NAMALWA (cell line): ENCODE results near the gene ATP6AP1.
"Not testable (repeated sequence)": the region's sequence is repeated elsewhere in the genome, so short reads cannot be mapped to it uniquely, and the experiment has no call there.

Experiments used
- DNase-seq: peaks from one replicate; pipeline ENCODE4 v3.0.0-alpha.2; 2015; ENCODE audit warnings: low spot score

Gene ATP6AP1

GRCh38 chrX:154428176-154429171 is at the start of gene ATP6AP1:
TSS of gene ATP6AP1 (plus strand) at chrX:154428677. CDS start at chrX:154428693, 16 bp downstream.
- DNase-seq = peak; percentile 90

DNA sequence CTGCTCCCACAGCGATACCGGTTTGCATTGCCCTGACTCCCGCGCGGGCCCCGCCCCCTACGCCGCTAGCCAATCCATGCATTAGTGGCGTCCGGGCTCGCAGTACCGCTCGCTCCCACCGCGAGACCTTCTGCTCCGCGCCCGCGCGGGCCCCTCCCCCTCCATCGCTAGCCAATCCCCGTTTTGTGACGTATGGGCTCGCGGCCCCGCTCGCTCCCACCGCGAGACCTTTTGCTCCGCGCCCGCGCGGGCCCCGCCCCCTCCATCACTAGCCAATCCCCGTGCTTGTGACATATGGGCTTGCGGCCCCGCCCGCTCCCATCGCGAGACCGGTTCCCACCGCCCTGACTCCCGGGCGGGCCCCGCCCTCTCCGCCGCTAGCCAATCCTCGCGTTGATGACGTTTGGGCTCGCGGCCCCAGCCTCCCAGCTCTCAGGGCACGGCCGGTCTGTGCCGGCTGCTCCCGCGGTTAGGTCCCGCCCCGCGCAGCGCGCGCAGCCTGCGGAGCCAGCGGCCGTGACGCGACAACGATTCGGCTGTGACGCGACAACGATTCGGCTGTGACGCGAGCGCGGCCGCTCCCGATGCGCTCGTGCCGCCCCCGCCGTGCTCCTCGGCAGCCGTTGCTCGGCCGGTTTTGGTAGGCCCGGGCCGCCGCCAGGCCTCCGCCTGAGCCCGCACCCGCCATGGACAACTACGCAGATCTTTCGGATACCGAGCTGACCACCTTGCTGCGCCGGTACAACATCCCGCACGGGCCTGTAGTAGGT is 49.5 kb upstream of the ATP6AP1 start, which contains the start of gene EMD:
Gene EMD, plus strand, starts transcription at position 497 of the 770 bp plus-strand sequence. Its CDS starts 190 bp downstream, at position 687.
- DNase-seq = peak; percentile 97

DNA sequence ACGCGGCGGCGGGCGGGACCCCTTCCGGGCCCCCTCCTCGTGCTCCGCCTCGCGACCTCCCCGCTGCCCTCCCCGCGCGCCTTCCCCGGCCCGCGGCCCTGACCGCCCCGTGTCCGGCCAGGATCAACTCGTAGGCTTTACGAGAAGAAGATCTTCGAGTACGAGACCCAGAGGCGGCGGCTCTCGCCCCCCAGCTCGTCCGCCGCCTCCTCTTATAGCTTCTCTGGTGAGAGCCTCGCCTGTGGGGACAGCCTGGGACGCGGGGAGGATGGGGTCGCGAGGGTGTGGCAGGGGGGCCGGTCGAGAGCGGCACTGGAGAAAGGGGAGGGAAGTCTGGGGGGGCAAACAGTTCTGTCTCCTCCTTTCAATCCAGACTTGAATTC is 48.9 kb upstream of the ATP6AP1 start:
- no peak for DNase-seq

- no peak for DNase-seq
Observed at GRCh38 chrX:154380153-154380552, 48.3 kb upstream of the ATP6AP1 start.

DNA sequence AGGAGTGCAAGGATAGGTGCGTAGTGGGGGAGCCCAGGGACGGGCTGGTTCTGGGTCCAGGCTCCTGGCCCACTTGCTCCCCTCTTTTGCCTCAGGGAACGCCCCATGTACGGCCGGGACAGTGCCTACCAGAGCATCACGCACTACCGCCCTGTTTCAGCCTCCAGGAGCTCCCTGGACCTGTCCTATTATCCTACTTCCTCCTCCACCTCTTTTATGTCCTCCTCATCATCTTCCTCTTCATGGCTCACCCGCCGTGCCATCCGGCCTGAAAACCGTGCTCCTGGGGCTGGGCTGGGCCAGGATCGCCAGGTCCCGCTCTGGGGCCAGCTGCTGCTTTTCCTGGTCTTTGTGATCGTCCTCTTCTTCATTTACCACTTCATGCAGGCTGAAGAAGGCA is 47.7 kb upstream of the ATP6AP1 start:
- DNase-seq = no peak

GRCh38 chrX:154381271-154381670 is 47.2 kb upstream of the ATP6AP1 start:
- no peak for DNase-seq

DNA sequence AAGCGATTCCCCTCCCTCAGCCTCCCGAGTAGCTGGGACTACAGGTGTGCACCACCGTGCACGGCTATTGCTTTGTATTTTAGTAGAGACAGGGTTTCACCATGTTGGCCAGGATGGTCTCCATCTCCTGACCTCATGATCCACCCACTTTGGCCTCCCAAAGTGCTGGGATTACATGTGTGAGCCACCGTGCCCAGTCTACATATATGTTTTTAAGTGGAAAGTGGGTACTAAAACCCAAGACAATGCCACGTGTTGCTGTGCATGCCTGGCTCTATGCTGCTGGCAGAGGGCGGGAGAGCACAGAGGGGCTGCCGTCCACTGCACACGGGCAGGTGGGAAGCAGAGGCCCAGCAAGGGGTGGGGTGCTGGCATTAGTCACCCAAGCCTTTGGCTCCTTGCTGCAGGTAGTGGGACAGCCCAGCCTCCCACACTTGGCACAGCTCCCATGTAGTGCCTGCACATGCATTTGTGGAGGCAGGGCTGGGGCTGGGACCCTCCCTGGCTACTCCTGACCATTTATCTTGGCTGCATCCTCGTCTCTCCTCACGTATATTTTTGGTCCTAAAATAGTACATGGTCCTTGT is 45.9 kb upstream of the ATP6AP1 start:
- DNase-seq = no peak

GRCh38 chrX:154383359-154384283 is 44.9 kb upstream of the ATP6AP1 start:
- no peak for DNase-seq

GRCh38 chrX:154384284-154384892 is 44.1 kb upstream of the ATP6AP1 start:
- no peak for DNase-seq

DNA sequence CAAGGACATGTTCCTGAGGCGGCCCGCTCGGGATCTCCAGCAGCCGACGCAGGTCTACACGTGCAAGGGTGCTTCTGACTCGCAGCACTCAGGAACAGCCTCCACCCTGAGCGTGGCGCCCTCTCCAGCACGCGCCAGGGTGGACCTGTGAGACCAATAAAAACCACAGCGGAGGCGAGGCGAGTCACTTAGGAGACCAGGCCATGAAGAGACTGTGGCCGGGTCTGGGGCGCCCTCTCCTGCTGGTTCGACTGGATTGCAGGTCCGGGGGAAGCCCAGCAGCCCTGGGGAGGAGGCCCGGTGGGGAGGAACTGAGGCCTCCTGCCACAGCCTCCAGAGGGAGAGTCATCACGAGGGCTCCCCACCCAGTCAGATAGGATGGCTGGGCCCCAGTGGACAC is 40.4 kb upstream of the ATP6AP1 start:
- not testable (repeated sequence) for DNase-seq

GRCh38 chrX:154388649-154389048 is 39.8 kb upstream of the ATP6AP1 start:
- not testable (repeated sequence) for DNase-seq

GRCh38 chrX:154389812-154390747 is 38.4 kb upstream of the ATP6AP1 start:
- not testable (repeated sequence) for DNase-seq

GRCh38 chrX:154396363-154396762 is 32.1 kb upstream of the ATP6AP1 start:
- not testable (repeated sequence) for DNase-seq

DNA sequence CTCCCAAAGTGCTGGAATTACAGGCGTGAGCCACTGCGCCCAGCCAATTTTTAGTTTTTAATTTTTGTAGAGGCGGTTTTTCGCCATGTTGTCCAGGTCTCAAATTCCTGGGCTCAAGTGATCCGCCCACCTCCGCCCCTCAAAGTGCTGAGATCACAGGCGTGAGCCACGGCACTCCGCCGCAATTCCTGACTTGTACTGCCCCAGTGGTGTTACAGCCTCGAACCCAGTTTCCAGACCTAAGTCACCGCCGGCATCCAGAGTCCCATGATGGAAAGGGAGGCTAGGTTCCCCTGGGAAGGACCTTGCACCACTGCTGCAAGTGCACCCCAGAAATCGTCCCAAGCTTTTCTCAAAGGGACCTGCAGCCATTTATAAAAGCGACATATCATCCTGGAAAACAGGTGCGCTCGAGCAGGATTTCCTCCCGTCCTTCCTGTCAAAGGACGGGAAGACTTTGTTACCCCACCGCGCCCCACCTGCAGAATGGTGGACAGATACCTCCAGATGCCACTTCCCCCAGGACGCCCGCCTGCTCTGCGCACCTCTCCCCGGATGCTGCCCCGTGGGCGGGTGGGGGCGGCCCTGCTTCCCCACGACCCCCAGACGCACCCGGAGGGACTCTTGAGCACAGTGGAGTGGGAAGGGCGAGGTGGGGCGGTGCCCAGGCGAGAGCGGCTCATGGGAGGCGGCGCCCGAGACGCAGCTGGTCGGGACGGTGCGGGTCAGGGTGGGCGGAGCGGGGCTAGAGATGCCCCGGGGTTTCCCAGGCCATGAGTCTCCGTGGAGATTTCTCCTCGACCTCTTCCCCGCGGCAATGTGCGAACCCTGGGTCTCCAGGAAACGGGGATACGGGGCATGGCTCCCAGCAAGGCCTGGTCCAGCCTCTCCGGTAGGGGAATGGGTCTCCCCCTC is 31.2 kb upstream of the ATP6AP1 start:
- peak; percentile 68 for DNase-seq

DNA sequence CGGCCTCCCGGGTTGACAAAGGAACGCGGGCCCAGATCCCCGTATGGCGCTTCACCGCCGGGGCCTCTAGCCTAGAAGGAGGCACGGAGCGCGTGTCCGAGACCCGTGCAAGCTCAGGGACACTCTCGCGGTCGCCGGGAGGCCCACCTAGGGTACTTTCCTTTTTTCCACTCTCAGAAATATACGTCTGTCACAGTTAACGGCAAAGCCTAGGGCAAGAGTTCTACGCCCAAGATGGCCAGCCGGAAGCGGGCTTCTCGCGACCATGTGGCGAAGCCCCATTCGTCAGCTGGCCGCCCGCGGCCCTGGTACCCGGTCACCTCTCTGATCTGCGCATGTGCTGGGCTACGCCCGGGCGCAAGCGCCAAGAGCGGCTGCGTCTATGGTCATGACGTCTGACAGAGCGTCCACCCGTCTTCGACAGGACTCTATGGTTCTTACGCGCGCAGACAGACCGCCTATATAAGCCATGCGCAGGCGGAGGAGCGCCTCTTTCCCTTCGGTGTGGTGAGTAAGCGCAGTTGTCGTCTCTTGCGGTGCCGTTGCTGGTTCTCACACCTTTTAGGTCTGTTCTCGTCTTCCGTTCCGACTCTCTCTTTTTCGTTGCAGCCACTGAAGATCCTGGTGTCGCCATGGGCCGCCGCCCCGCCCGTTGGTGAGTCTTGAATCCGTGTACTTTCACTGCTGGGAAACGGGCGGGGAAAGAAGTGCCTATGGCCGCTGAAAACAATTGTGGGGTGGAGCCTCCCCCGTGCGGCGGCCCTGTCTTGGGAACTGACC is 30.4 kb upstream of the ATP6AP1 start, which contains the start of gene RPL10:
Gene RPL10, plus strand, starts transcription at position 490 of the 780 bp plus-strand sequence. Its CDS starts 143 bp downstream, at position 633.
- DNase-seq = peak; percentile 94

- DNase-seq = peak; percentile 80
Observed at GRCh38 chrX:154398668-154399526, 29.6 kb upstream of the ATP6AP1 start.
